ENCODE measurements around the gene ZNF500.

DNA sequence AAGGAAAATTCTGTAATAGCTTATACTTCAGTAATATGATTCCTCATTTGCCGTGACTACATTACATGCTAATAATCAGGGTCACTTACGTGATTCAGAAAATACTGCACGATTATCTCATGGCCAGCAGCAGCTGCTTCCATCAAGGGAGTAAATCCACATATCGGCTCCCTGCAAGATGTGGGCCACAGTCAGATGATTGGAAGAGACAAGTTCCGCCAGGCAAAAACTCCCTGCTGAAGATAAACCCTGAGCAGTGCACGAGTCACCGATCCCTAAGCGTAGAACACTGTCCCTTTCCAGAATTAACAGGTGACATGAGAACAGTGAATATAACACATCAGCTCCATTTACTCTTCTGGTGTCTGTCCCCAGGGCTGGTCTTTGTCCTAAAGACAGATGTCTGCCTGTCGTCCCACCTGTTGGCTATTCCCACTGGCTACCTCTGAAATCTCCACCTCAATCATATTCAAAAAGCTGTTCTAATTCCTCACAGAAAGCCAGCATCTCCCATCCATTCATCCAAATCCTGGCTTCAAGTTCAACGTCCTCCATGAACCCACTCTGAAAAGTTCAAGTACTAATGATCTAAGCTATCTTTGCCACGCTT, 42.2 kb downstream of the ZNF500 start:
- TF ChIP-seq SP1 (IDR thresholded peaks at IDR 0.05; ENCODE audit: low read depth, low read length) (no peak), POLR2AphosphoS2 (IDR thresholded peaks at IDR 0.05; ENCODE audit: low read depth, low read length) (no peak), EZH2 (IDR thresholded peaks at IDR 0.05; ENCODE audit: borderline replicate concordance, control insufficient read depth, low read depth, low read length) (no peak), EP300 (IDR thresholded peaks at IDR 0.05; ENCODE audit: borderline replicate concordance in 1 of 2, control insufficient read depth in 1 of 2, low read depth in 2 of 2, low read length in 2 of 2) (no peak), POLR2AphosphoS5 (IDR thresholded peaks at IDR 0.05; ENCODE audit: low read length) (no peak), NFXL1 (IDR thresholded peaks at IDR 0.05; ENCODE audit: borderline replicate concordance) (no peak), CHD2 (IDR thresholded peaks at IDR 0.05; ENCODE audit: borderline replicate concordance, low read depth, low read length) (no peak), MTA3 (IDR thresholded peaks at IDR 0.05; ENCODE audit: borderline replicate concordance, low read length) (no peak), ZNF24 (IDR thresholded peaks at IDR 0.05) (no peak)
- TF ChIP-seq, protein P1, sequence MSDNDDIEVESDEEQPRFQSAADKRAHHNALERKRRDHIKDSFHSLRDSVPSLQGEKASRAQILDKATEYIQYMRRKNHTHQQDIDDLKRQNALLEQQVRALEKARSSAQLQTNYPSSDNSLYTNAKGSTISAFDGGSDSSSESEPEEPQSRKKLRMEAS (IDR thresholded peaks at IDR 0.05; ENCODE audit: low read depth, low read length): no peak
- TF ChIP-seq, protein P2, sequence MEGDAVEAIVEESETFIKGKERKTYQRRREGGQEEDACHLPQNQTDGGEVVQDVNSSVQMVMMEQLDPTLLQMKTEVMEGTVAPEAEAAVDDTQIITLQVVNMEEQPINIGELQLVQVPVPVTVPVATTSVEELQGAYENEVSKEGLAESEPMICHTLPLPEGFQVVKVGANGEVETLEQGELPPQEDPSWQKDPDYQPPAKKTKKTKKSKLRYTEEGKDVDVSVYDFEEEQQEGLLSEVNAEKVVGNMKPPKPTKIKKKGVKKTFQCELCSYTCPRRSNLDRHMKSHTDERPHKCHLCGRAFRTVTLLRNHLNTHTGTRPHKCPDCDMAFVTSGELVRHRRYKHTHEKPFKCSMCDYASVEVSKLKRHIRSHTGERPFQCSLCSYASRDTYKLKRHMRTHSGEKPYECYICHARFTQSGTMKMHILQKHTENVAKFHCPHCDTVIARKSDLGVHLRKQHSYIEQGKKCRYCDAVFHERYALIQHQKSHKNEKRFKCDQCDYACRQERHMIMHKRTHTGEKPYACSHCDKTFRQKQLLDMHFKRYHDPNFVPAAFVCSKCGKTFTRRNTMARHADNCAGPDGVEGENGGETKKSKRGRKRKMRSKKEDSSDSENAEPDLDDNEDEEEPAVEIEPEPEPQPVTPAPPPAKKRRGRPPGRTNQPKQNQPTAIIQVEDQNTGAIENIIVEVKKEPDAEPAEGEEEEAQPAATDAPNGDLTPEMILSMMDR (IDR thresholded peaks at IDR 0.05 in 2 of 3, conservative IDR thresholded peaks at IDR 0.05 in 1 of 3; ENCODE audit: control insufficient read depth in 2 of 3, extremely low read depth in 1 of 3, insufficient read depth in 1 of 3, low read depth in 3 of 3, low read length in 3 of 3): no peak
- TF ChIP-seq, protein P3, sequence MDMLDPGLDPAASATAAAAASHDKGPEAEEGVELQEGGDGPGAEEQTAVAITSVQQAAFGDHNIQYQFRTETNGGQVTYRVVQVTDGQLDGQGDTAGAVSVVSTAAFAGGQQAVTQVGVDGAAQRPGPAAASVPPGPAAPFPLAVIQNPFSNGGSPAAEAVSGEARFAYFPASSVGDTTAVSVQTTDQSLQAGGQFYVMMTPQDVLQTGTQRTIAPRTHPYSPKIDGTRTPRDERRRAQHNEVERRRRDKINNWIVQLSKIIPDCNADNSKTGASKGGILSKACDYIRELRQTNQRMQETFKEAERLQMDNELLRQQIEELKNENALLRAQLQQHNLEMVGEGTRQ (IDR thresholded peaks at IDR 0.05; ENCODE audit: borderline replicate concordance, low read depth, low read length): no peak
